Prostate gland (tissue), 2 donors: ENCODE measurements around the gene TRMU.

Source experiments
- CTCF ChIP-seq, 4 experiments: fragments of 200-600 bp in 2 of 4; fragments of 450-650 bp in 2 of 4; sonication (generic) in 2 of 4; IDR thresholded peaks; 1 replicate in 3 of 4; 2 replicates in 1 of 4; pipeline ENCODE4 v1.5.1; 2016 to 2019; ENCODE audit warnings: antibody characterized with exemption in 4 of 4, mild to moderate bottlenecking in 2 of 4, moderate library complexity in 2 of 4
- POLR2A ChIP-seq: fragments of 450-650 bp; IDR thresholded peaks from one replicate; pipeline ENCODE4 v1.6.1; 2016; ENCODE audit warnings: antibody characterized with exemption, mild to moderate bottlenecking
- POLR2AphosphoS5 ChIP-seq: sonication (generic); formaldehyde crosslinking; IDR thresholded peaks from one replicate; pipeline ENCODE4 v1.6.1; 2017; ENCODE audit warnings: antibody characterized with exemption

GRCh38 chr22:46399251-46400024 is 63.9 kb downstream of the TRMU start:
- no peak for TF ChIP-seq CTCF (IDR thresholded peaks at IDR 0.05)
- TF ChIP-seq POLR2AphosphoS5: no peak
- TF ChIP-seq POLR2A: no peak
